Prostate gland (tissue), 2 donors: Measurements from ENCODE around the gene HOXD13. TPM values are rescaled to one million over a fixed set of nuclear protein-coding genes. Genes with fewer than 3 reads are reported as not detected.

ENCODE experiments used
- DNase-seq: peaks from one replicate; pipeline ENCODE4 v3.0.0-alpha.2; 2019; ENCODE audit warnings: low spot score
- H3K27ac ChIP-seq, 2 donors: fragments of 200-600 bp; sonication (generic); 2 replicates each; pipeline ENCODE4 v1.5.1; 2017 to 2019
- H3K27me3 ChIP-seq: fragments of 200-600 bp; sonication (generic); replicated peaks from 2 replicates; pipeline ENCODE4 v1.5.1; 2019; ENCODE audit not compliant: insufficient read depth
- H3K36me3 ChIP-seq, 2 donors: fragments of 200-600 bp; sonication (generic); 1 replicate in 1 of 2; 2 replicates in 1 of 2; pipeline versions ENCODE4 v1.5.1 to v1.8.1; 2017 to 2019
- H3K4me1 ChIP-seq: fragments of 200-600 bp; sonication (generic); replicated peaks from 2 replicates; pipeline ENCODE4 v1.5.1; 2019
- H3K4me3 ChIP-seq, 2 donors: fragments of 200-600 bp; sonication (generic); 2 replicates each; pipeline ENCODE4 v1.5.1; 2017 to 2019
- H3K9me3 ChIP-seq: fragments of 200-600 bp; sonication (generic); 2 replicates; pipeline ENCODE4 v1.5.1; 2017
- POLR2A ChIP-seq: fragments of 450-650 bp; IDR thresholded peaks from one replicate; pipeline ENCODE4 v1.6.1; 2016; ENCODE audit warnings: antibody characterized with exemption, mild to moderate bottlenecking
- POLR2AphosphoS5 ChIP-seq: sonication (generic); formaldehyde crosslinking; IDR thresholded peaks from one replicate; pipeline ENCODE4 v1.6.1; 2017; ENCODE audit warnings: antibody characterized with exemption
- WGBS: methylation state at CpG from one replicate; pipeline ENCODE4 v1.1.5; 2018; 5-methylcytosine and 5-hydroxymethylcytosine counted together
- intact Hi-C: fragments of 100-400 bp; cut with DNase I; formaldehyde crosslinking; loops from one replicate; pipeline ENCODE4 v1.14.2; 2022
- total RNA-seq, 2 donors: library from RNA; depleted of rRNA; stranded (reverse); fragments of >200 nt; gene quantifications; one replicate each; pipeline ENCODE4 v1.1.0, GENCODE V29; 2016
- TF ChIP-seq, protein P1 (sequence below), 4 experiments: fragments of 200-600 bp in 2 of 4; fragments of 450-650 bp in 2 of 4; sonication (generic) in 2 of 4; IDR thresholded peaks; 1 replicate in 3 of 4; 2 replicates in 1 of 4; pipeline ENCODE4 v1.5.1; 2016 to 2019; ENCODE audit warnings: antibody characterized with exemption in 4 of 4, mild to moderate bottlenecking in 2 of 4, moderate library complexity in 2 of 4

HOXD13 gene
- total RNA-seq, 2 donors from 2014 or later, result 10.6 to 11.8 TPM

DNA sequence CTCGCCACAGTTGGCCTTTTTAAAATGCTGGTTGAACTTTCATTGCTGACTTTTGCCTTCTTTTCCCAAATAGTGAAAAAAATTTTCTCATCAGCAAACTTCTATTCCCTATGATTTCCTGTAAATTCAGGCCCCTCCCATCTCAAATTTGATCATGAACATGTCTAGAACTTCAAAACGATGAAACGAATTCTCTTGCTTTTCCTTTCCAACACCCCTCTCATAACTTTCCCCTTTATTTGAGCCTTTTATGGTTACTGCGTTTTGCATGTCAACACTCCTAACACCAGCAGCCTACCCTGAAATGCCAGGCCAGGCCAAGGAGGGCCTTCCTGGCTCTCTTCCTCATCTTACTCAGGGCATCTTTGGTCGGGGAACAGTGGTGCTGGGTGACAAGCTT is 1.7 kb upstream of the HOXD13 start:
- Histone ChIP-seq H3K36me3 (no peaks in the 10 kb centered on the region), H3K4me1 (no peaks in the 10 kb centered on the region), H3K27me3 (peaks cover 16% of the 10 kb centered on the region), H3K9me3 (no peaks in the 10 kb centered on the region), H3K4me3 (no peak overlapping the region), H3K27ac (peak overlapping the region in 1 of 2 donors; percentile 9)
- 44% methylated on average over 5 of the region's 5 CpGs for WGBS
- TF ChIP-seq POLR2A, result no peak
- TF ChIP-seq POLR2AphosphoS5, result no peak
- TF ChIP-seq, protein P1, sequence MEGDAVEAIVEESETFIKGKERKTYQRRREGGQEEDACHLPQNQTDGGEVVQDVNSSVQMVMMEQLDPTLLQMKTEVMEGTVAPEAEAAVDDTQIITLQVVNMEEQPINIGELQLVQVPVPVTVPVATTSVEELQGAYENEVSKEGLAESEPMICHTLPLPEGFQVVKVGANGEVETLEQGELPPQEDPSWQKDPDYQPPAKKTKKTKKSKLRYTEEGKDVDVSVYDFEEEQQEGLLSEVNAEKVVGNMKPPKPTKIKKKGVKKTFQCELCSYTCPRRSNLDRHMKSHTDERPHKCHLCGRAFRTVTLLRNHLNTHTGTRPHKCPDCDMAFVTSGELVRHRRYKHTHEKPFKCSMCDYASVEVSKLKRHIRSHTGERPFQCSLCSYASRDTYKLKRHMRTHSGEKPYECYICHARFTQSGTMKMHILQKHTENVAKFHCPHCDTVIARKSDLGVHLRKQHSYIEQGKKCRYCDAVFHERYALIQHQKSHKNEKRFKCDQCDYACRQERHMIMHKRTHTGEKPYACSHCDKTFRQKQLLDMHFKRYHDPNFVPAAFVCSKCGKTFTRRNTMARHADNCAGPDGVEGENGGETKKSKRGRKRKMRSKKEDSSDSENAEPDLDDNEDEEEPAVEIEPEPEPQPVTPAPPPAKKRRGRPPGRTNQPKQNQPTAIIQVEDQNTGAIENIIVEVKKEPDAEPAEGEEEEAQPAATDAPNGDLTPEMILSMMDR (IDR thresholded peaks at IDR 0.05), result no peak
- intact Hi-C loops, result loop anchor here (5.0 kb wide), 1 partner anchor 924 kb away; the partner anchor contains the start of gene ATF2
- no peak for DNase-seq

DNA sequence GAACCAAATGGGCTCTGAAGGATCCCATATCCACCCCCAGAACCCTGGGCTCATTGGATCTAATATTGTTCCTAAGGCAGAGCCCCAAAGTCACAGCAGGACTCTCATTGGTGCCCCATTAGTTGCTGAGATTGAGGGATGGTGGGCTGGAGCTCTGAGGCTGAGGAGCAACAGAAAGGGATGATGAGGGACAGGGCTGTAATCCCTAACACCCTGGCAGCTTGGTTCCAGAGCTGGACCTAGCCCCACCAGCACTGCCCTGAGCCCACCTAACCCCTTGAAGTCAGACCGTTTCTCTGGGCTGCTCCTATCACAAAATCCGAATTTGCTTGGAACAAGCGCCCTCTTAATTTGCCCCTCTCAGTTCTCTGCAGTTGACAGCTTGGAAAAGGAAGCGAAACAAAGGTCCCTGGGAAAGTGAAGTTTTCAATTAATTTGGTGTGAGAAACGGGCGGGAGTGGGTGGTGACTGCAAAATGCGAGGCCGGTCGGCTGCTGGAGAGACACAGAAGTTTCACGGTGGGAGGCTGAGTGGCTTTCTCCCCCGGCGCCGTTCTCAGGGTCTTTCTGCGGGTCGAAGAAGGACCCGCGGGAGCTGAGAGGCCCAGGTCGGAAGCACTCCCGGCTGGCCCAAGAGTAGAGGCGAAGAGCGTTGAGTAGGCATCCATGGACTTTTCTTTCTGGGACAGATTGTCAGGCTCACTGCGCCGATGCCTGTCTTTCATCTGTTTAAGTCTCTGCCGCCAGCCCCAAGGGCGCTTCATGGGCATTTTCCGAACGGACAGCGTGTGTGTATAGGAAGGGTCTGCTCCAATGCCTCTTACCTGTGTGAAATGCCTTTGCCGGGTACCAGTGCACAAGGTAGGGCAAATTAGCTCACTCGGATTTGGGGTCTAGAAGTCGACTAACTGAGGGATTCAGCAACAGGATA is 927 bp upstream of the HOXD13 start:
- Histone ChIP-seq H3K4me3 (no peak overlapping the region), H3K27me3 (peaks cover 19% of the 10 kb centered on the region), H3K27ac (peak overlapping the region; percentile 72 to 80), H3K4me1 (no peaks in the 10 kb centered on the region), H3K36me3 (no peaks in the 10 kb centered on the region), H3K9me3 (no peaks in the 10 kb centered on the region)
- intact Hi-C loops, result loop anchor here (5.0 kb wide), 1 partner anchor 924 kb away; the partner anchor contains the start of gene ATF2
- DNase-seq, result no peak
- 72% methylated on average over 31 of the region's 31 CpGs for WGBS
- TF ChIP-seq POLR2A (no peak), POLR2AphosphoS5 (no peak)
- TF ChIP-seq, protein P1 (IDR thresholded peaks at IDR 0.05), result no peak

DNA sequence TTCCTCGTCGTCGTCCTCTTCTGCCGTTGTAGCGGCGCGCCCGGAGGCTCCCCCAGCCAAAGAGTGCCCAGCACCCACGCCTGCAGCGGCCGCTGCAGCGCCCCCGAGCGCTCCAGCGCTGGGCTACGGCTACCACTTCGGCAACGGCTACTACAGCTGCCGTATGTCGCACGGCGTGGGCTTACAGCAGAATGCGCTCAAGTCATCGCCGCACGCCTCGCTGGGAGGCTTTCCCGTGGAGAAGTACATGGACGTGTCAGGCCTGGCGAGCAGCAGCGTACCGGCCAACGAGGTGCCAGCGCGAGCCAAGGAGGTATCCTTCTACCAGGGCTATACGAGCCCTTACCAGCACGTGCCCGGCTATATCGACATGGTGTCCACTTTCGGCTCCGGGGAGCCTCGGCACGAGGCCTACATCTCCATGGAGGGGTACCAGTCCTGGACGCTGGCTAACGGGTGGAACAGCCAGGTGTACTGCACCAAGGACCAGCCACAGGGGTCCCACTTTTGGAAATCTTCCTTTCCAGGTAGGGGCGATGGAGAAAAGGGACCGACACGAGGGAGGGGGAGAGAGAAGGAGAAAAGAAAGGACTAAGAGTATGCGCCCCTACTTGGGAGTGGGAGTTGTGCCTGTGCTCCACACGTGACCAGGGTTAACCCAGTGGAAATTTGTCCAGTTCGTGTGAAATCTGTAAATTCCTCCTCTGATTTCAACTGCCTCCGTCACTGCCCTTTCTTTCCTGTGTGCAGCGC is 800 bp downstream of the HOXD13 start:
- intact Hi-C loops, result loop anchor here (5.0 kb wide), 1 partner anchor 926 kb away; the partner anchor contains the start of gene ATF2
- Histone ChIP-seq H3K36me3 (no peaks in the 10 kb centered on the region), H3K27ac (peak overlapping the region; percentile 72 to 80), H3K27me3 (peaks cover 15% of the 10 kb centered on the region), H3K4me1 (no peaks in the 10 kb centered on the region), H3K9me3 (no peaks in the 10 kb centered on the region), H3K4me3 (peak overlapping the region; percentile 42 to 43)
- WGBS, result 3% methylated on average over 31 of the region's 53 CpGs
- TF ChIP-seq POLR2AphosphoS5, result no peak
- TF ChIP-seq, protein P1 (IDR thresholded peaks at IDR 0.05), result peak in 2 of 4 experiments; percentile 3 to 15
- no peak for DNase-seq

DNA sequence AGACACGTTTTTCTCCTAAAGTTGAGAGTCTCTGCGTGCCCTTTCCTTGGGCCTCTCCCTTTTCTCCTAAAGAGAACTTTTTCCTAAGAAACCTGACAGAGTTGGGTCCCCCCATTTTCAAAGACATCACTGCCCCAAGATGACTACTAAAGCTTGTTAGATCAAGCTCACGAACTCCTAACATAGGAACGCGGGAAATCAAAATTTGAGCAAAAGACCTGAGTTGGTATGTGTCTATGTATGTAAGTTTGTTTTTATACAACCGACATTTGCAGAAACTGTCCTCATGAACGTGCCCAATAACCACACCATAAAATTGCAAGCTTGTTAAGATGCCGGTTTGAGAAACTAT is 1.4 kb downstream of the HOXD13 start:
- Histone ChIP-seq H3K36me3 (no peaks in the 10 kb centered on the region), H3K27ac (peak overlapping the region; percentile 72 to 80), H3K4me1 (no peaks in the 10 kb centered on the region), H3K27me3 (peaks cover 18% of the 10 kb centered on the region), H3K9me3 (no peaks in the 10 kb centered on the region), H3K4me3 (peak overlapping the region; percentile 42 to 43)
- intact Hi-C loops, result loop anchor here (5.0 kb wide), 1 partner anchor 927 kb away; the partner anchor contains the start of gene ATF2
- TF ChIP-seq, protein P1 (IDR thresholded peaks at IDR 0.05), result no peak
- 17% methylated on average over 8 of the region's 8 CpGs for WGBS
- no peak for DNase-seq
